ENCODE data around the gene F8.

DNA sequence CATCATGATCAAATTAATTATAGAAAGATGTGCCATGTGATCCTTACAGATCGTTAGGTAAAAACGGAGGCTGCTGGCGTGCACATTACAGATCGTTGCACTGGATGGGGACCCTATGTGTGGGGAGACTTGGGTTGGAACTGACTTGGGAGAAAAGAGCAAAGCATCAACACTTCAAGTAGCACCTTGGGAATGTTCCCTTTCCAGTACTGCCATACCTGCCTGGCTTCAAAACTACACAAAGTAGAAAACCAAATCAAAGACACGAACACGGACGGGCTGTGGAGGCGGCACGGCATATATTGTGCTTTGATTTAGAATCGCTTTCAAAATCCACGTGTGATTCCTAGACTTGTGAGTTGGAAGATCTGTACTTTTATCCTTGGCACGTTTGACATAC, 47.5 kb upstream of the F8 start:
- TF ChIP-seq, protein P1, sequence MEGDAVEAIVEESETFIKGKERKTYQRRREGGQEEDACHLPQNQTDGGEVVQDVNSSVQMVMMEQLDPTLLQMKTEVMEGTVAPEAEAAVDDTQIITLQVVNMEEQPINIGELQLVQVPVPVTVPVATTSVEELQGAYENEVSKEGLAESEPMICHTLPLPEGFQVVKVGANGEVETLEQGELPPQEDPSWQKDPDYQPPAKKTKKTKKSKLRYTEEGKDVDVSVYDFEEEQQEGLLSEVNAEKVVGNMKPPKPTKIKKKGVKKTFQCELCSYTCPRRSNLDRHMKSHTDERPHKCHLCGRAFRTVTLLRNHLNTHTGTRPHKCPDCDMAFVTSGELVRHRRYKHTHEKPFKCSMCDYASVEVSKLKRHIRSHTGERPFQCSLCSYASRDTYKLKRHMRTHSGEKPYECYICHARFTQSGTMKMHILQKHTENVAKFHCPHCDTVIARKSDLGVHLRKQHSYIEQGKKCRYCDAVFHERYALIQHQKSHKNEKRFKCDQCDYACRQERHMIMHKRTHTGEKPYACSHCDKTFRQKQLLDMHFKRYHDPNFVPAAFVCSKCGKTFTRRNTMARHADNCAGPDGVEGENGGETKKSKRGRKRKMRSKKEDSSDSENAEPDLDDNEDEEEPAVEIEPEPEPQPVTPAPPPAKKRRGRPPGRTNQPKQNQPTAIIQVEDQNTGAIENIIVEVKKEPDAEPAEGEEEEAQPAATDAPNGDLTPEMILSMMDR (IDR thresholded peaks at IDR 0.05): no peak
- TF ChIP-seq POLR2A (IDR thresholded peaks at IDR 0.05): no peak
